Stimulated activated CD4-positive, alpha-beta T cell treated with anti-CD3 and anti-CD28 coated beads, Interleukin-2, amount 100 ng/mL, for 4 hours (primary cell): Measurements from ENCODE around the gene CEP112.

Experiments
- DNase-seq: peaks from one replicate; pipeline ENCODE4 v3.0.0-alpha.2; 2020; ENCODE audit warnings: low read depth

Gene CEP112

DNA sequence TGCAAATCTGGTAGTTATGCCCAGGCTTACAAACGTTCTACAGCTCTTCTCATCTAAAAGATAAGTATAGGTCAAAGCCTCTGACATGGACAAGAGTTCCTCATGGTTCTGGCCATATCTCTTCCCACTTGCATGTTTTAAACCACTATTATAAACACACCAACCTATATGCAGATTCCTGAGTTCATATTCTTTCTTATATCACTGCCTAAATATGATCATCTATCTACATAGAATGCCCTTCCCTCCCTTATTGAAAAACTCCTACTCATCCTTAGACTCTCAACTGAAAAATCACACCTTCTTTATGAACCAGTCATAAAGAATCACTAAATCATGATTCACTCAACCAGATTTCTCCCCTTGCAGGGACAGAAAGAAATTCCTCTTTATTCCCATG lies 128.2 kb downstream of the CEP112 start:
- no peak for DNase-seq

DNA sequence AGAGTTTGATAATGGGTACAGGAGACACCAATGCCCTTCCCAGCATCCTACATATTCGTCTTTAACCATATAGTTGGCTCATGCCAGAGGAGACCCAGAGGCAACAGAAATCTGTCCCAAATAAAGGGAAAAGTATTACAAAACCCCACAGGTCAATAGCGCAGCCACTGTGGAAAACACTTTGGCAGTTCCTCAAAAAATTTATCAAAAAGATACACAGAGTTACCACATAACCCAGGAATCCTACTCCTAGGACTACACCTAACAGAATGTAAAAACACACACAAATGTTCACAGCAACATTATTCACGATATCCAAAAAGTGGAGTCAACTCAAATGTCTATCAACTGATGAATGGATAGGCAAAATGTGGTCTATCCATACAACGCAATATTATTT lies 135.8 kb downstream of the CEP112 start:
- no peak for DNase-seq

DNA sequence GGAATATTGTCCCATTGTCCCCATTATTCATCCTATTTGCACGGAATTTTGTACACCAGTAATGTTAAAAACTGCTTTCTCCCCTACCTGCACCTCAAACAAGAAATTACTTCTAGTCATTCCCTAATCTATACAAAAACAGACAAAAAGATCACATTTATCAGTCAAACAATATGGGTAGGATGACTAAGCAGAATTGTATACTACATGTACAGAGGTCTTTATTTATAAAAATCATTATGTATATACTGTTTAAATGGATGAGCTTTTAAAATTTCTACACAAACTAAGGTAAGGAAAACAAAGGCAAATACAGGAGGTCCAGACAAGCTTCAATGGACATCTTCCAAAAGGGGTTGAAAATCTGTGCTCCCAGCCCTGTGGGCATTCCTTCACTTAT lies 137.7 kb downstream of the CEP112 start:
- no peak for DNase-seq

DNA sequence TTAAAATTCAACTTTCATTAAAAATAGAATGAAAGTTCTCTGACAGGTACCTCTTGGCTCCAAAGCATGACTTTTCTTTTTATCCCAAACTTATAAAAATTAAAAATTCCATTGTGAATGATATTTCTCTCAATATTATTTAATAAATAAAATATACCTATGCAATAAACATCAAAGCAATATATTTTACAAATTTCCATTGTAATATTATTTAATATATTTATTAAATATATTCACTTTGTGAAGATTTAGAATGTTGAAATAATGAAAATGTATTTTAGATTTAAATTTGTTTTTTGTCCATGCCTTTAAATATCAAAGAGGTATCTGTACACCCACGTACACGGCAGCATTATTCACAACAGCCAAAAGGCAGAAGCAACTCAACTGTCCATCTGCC lies 147.8 kb downstream of the CEP112 start:
- DNase-seq, result no peak

DNA sequence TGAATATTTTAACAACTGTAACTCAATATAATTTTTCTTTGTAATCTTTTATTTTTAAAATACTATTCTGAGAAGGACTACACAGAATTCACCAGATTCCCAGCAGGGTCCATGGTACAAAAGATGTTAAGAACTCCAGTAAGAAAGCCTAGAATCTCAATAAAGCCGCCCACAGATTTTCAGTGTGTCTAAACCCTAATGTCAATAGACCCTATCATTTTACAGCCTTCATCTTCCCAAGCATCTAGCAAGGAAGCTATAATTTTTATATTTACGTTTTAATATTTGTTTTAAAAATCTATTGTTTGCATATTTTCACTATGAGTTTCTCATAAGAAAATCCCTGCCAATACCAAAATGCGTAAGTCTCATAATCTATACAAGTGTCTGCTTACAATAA lies 148.5 kb downstream of the CEP112 start:
- DNase-seq, result no peak

DNA sequence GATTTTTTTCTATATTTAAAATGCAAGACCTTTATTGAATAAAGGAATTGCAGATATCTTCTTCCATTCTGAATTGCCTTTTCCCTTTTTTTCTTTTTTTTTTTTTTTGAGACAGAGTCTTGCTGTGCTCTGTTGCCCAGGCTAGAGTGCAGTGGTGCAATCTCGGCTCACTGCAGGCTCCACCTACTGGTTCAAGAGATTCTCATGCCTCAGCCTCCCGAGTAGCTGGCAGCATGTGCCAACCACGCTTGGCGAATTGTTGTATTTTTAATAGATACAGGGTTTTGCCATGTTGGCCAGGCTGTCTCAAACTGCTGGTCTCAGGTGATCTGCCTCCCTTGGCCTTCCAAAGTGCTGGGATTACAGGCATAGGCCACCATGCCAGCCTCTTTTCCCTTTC lies 151.5 kb downstream of the CEP112 start:
- DNase-seq, result no peak

DNA sequence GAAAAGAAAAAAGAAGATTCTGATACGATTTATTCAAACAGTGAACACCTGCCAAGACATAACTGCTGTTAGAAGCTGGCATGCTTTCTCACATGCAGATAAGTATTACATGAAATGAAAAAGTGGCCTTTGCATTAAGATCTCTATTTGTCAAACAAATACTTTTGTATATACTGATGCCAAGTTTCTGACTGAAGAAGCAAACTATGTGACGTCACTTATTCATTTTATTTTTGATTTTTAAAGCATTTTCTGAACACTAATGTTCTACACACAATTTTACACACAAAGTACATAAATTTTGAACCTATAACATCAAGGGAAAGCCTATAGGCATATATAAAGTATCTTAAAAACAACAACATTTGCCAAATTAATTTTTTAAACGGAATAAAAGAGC lies 153.8 kb downstream of the CEP112 start:
- no peak for DNase-seq

DNA sequence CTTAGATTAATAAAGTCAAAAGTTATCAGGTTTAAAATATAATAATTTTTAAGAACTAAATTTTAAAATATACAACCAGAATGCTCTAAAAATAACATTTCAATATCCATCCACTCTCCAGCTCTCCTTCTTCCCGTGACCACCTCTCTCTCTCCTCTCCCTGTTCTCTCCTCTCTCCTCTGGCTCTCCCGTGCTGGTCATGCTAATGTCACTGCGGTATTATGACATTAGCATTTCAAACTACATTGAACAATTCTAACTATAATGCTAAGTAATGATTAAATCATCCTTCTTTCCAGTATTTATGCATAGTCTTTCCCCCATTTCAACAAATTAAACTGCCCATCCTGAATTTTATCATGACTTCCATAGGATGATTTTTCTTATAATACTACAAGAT lies 154.7 kb downstream of the CEP112 start:
- DNase-seq, result no peak

DNA sequence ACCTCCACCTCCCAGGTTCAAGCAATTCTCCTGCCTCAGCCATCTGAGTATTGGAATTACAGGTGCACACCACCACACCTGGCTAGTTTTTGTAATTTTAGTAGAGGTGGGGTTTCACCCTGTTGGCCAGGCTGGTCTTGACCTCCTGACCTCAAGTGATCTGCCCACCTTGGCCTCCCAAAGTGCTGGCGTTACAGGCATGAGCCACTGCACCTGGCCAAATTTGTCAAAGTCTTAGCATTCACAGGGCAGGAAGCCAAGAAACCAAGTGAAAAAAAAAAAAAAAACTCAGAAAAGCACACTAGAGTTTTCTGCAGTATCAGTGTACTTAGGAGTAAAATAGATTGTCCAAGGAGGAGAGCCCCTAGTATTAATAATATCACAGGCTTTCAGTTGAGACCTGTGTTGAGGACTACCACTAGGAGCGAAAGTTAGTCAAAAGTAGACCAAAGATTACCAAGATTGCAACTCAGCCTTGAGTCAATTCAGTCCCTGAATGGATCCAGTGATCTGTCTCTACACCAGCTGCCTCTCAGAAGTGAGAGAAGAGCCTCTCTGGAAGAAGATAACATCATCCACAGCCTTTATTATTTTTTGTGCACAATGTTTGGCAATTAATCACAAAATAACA lies 159.7 kb downstream of the CEP112 start:
- no peak for DNase-seq

DNA sequence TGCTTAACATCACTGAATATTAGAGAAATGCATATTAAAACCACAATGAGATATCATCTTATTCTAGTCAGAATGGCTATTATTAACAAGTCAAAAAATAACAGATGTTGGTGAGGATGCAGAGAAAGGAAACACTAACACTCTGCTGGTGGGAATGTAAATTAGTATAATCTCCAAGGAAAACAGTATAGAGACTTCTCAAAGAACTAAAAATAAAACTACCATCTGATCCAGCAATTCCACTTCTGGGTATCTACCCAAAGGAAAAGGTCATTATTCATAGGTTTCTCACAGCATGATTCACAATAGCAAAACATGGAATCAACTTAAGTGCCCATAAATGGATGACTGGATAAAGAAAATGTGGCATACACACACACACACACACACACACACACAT lies 166.4 kb downstream of the CEP112 start:
- no peak for DNase-seq

DNA sequence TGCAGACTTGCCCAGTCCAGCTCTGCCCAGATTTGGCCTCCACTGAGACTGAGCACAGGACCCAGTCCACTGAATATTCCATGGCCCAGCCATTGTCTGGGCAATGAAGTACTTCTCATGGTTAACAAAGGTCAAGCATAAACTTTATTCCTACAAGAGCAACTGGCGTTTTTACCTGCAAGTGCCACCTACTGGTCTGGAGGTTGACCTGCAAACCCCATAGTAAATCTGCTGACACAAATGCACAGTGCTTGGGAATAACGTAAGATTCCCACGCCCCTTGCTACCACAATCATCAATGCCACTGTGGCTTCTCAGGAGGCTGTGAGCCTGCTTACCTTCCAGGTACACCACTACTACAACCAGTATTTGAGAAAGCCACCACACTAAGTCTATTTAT lies 170.2 kb downstream of the CEP112 start:
- DNase-seq, result no peak

DNA sequence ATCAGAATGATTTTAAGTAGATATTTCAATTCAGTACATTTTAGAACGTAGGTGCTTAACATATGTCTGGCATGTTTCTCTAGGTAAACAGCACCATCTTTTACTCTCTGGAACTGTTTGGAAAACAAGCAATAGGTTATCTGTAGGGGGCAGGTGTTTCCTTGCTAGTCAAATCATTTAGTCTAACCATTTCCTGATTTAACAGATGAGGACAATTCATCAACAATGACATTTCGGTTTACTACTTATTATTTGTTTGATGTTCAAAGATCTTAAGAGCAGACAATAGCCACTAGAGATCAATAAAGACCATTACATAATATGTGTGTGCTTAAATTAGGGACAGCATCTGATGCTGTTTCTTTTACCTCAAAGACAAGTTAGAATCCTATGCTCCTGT lies 173.1 kb downstream of the CEP112 start:
- no peak for DNase-seq

DNA sequence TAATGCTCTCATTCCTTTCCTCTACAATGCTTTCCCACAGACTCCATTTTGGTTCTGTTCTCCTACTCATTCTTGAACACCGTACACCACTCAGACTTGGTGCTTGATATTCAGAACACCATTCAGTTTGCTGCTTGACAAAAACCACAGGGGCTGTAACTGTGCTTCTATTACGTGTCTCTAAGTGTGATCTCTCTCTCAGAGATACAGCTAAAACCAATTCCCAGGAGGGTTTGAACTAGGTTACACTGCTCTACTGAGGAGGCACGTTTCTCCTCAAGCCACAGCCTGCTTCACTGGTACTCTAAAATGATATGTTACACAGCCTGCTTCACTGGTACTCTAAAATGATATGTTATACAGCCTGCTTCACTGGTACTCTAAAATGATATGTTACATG lies 175.7 kb downstream of the CEP112 start:
- DNase-seq, result no peak

DNA sequence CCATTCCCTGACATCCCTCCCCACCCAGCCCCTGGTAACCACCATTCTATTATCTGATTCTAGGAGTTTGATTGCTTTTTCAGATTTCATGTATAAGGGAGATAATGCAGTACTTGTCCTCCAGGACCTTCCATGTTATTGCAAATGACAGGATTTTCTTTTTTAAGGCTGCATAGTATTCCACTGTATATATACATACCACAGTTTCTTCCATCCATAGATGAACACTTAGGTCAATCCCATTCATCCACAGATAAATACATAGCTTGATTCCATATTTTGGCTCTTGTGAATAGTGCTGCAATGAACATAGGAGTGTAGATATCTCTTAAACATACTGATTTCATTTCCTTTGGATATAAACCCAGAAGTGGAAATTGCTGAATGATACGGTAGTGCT lies 183.3 kb downstream of the CEP112 start:
- DNase-seq, result no peak

DNA sequence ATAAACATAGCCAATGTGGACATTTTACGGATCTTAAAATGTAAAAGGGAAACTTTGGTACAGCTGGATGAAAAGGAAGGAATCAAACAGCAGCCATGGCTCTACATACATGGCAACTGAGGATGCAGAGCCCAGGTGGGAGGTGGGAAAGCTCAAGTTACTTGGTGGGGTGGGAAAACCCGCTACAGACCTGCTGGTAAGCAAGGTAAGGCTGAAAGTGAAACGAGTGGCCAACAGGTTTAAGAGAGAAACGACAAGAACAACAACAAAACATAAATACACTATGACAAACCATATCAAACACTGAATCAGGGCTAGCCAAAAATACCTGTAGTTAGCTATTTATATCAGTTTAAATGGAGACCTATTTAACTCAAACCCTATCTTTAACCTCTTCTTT lies 185.3 kb downstream of the CEP112 start:
- no peak for DNase-seq

DNA sequence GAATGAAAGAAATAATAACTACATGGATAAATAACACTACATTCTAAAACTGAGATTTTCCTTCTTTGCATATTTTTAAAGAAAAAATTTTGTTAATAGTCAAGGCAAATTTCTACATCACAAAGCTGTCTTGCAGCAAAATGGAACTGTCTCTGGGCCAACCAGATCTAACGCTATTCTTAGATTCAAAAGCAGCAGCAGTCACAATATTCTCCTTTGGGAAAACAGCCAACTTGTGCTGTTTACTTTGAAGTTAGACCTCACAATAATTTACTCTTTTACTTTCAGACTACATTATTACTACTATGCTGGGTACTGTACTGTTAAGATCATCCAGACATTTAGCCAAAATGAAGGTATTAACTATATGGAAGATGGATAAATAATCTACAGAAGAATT lies 189.1 kb downstream of the CEP112 start:
- DNase-seq, result no peak

DNA sequence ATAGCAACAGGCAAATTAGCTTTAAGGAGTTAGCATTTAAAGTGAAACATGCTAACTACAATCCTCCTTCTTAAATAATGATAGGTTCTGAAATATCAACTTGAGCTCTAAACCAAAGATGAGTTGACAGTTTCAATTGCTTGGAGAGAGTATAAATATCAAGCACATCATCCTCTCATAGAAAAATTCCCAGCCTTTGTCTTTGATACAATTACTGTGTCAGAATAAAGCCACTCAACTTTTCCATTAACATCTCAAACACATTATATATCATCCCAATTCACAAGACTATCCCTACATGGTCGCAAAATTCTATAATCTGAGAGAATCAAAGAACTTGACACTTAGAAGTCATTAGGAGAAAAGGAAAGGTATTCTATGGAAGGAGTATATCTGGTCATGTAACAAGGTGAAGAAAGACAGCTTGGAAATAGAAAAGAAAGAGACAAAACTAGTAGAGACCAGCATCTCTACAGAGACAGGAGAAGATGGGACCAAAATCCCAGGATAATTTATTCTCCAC lies 189.8 kb downstream of the CEP112 start:
- DNase-seq, result no peak

DNA sequence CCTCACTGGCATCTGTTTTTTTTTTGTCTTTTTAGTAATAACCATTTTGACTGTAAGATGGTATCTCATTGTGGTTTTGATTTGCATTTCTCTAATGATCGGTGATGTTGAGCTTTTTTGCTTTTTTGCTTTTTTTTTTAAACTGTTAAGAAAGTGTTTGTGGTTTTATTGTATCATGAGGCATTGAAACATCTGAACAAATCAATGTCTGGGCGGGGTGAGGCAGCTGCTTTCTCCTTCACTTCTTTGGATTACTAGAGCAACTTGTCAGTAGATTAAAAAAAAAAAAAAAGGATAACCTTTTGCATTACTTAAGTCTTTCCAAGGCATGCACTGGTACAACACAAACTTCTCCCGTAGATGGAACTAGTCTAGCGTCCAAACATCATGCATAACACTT lies 191.7 kb downstream of the CEP112 start:
- no peak for DNase-seq

DNA sequence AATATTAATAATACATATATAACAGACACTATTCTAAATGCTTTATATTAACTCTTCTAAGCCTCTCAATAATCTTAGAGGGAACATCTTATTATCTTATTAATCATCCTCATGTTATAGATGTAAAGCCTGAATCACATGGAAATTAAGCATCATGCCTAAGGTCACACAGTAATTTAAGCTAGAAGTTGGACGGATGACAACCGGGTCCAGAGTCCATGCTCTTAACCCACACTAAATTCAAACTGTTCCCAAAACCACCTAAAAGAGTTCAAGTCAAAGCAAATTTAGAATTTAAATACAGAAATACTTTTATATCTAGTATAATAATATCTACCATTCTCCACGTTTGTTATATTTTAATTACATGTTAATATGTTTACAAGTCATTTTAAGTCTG lies 193.3 kb downstream of the CEP112 start:
- no peak for DNase-seq

DNA sequence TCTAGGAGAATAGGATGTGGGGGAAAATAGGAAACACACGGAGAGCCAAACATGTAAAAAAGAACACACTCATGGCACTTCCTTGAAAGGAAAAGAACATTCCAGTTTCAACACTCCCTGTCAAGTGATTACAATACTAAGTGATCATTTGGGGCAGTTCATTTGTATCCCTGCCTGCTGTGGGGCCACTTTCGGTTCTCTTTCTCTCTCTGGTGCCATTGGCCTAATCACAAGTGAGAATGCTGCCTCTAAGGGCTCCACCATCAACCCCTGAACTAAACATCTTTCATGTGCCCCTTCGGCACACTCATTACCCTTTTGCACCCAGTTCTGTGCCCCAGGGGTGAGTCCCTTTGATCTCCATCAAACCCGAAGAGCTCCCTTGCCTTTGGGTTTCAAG lies 197.3 kb downstream of the CEP112 start:
- DNase-seq, result no peak

DNA sequence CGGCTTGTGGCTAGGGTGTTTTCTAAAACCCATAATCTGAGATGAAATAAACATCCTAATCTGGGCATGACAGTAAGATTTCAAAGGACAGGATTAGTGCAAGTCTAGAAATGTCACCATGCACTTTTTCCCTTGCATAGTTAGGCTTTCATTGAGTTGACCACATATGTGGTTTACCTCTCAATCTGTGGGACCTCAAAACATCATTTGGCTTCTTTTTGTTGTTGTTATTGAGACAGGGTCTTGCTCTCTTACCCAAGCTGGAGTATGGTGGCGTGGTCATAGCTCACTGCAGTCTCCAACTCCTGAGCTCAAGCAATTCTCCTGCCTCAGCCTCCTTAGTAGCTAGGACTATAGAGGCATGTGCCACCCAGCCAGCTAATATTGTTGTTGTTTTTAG lies 197.8 kb downstream of the CEP112 start:
- no peak for DNase-seq

DNA sequence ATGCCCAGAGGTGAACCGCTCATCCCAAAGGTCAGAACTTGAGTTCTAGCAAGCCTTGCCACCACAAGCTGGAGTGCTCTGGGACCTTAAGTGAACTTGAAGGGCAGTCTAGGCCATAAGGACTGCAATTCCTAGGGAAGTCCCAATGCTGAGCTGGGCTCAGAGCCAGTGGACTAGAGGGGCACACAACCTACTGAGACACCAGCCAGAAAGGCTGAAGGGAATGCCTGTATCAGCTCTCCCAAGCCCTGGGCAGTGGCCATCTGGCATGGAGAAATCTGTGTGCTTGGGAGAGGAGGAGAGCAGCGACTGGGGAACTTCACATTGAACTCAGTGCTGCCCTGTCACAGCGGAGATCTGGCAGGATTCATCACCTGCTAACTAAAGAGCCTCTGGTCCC lies 201.3 kb downstream of the CEP112 start:
- DNase-seq, result no peak

DNA sequence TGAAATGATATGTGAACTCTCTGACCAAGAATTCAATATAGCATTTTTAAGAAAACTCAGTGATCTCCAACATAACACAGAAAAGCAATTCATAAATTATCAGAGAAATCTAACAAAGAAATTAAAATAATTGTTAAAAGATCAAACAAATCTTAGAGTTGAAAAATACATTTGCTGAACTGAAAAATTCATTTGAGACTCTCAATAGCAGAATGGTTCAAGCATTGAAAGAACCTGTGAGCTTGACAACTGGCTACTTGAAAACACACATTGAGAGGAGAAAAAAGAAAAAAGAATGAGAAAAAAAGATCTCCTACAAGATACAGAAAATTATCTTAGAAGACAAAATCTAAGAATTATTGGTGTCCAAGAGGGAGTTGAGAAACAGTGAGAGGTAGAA lies 203.5 kb downstream of the CEP112 start:
- no peak for DNase-seq

DNA sequence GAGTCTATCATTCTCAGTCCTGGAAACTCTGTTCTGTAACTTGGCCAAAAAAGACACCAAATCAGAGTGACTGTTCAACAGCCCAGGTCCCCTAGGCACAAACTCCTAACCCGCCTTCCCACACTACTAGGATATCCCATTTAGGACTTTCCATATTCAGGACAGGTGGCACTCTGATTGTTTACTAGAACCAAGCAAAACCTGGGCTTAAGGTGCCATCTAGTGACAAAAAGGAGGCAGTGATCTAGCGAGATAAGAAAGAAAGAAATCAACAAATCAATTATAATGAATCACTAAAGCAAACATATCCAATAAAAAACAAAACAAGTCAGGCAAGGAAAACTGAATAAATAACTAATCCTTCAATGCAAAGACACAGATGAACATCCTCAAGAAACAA lies 203.9 kb downstream of the CEP112 start:
- DNase-seq, result no peak

DNA sequence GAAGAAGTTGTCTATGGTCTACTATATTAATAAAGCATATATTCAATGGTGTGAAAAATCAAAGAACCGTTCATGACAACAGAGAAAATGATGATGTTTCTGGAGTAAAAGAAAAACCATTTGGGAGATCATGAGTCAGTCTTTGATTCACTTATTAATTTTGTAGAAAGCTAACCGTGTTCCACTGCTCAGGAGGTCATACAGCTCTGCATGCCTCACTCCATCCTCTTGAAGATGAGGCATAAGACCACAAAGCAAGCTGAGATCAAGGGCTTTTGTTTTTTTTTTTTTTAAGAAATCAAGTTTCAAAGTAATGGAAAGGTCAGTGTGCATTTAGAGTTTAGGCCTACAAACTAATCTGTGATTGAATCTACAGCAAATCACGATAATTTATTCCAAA lies 206.4 kb downstream of the CEP112 start:
- no peak for DNase-seq
